Gastroesophageal sphincter (tissue), 4 donors: ENCODE data around the gene GOT1. TPM values are rescaled to one million over a fixed set of nuclear protein-coding genes. Genes with fewer than 3 reads are reported as not detected.

ENCODE experiments used
- ATAC-seq: fragments of 150-250 bp; one replicate; pipeline ENCODE4 v1.9.1; 2016; ENCODE audit warnings: mild to moderate bottlenecking, moderate library complexity
- H3K27ac ChIP-seq, 4 donors: fragments of 200-600 bp; sonication (generic) in 3 of 4; 1 replicate in 3 of 4; 2 replicates in 1 of 4; pipeline ENCODE4 v1.5.1; 2016 to 2019
- H3K27me3 ChIP-seq: fragments of 200-600 bp; sonication (generic); one replicate; pipeline ENCODE4 v1.5.1; 2019
- H3K36me3 ChIP-seq, 2 donors: fragments of 200-600 bp; sonication (generic); one replicate each; pipeline ENCODE4 v1.5.1; 2019; ENCODE audit warnings: control low read depth in 1 of 2
- H3K4me1 ChIP-seq, 3 donors: fragments of 200-600 bp; sonication (generic); 1 replicate in 2 of 3; 2 replicates in 1 of 3; pipeline ENCODE4 v1.5.1; 2016 to 2019; ENCODE audit warnings: control low read depth in 2 of 3
- H3K4me3 ChIP-seq, 2 donors: fragments of 200-600 bp; sonication (generic); one replicate each; pipeline ENCODE4 v1.5.1; 2019; ENCODE audit warnings: mild to moderate bottlenecking in 1 of 2, moderate library complexity in 1 of 2
- H3K9me3 ChIP-seq, 3 donors: fragments of 200-600 bp; sonication (generic); one replicate each; pipeline ENCODE4 v1.5.1; 2017 to 2019; ENCODE audit warnings: control low read depth in 2 of 3
- CTCF ChIP-seq, 4 experiments: fragments of 200-600 bp in 2 of 4; fragments of 450-650 bp in 2 of 4; sonication (generic) in 1 of 4; IDR thresholded peaks; one replicate each; pipeline ENCODE4 v1.5.1; 2017 to 2019; ENCODE audit warnings: antibody characterized with exemption in 4 of 4, mild to moderate bottlenecking in 2 of 4, moderate library complexity in 2 of 4
- EP300 ChIP-seq: sonication (generic); formaldehyde crosslinking; IDR thresholded peaks from one replicate; pipeline ENCODE4 v1.6.1; 2017; ENCODE audit warnings: antibody characterized with exemption, mild to moderate bottlenecking
- POLR2A ChIP-seq, 2 donors: fragments of 450-650 bp; IDR thresholded peaks; one replicate each; pipeline ENCODE4 v1.6.1; 2017; ENCODE audit warnings: antibody characterized with exemption in 2 of 2, mild to moderate bottlenecking in 2 of 2, moderate library complexity in 1 of 2
- POLR2AphosphoS5 ChIP-seq: sonication (generic); formaldehyde crosslinking; IDR thresholded peaks from one replicate; pipeline ENCODE4 v1.6.1; 2017; ENCODE audit warnings: antibody characterized with exemption
- WGBS, 2 donors: methylation state at CpG; one replicate each; pipeline ENCODE4 v1.1.5; 2018; ENCODE audit warnings: low coverage in 1 of 2; 5-methylcytosine and 5-hydroxymethylcytosine counted together
- total RNA-seq, 4 donors: library from RNA; depleted of rRNA; stranded (reverse); fragments of >200 nt; gene quantifications; one replicate each; pipeline ENCODE4 v1.1.0, GENCODE V29; 2016

The GOT1 gene
- total RNA-seq, 4 donors from 2014 or later, result 15.8 to 32.2 (median 23.2) TPM

GRCh38 chr10:99389729-99390480 is 40.5 kb downstream of the GOT1 start:
- no peak overlapping the region for H3K27ac ChIP-seq
- WGBS, 2 donors, result 81 to 90% methylated on average over 4 to 7 of the region's 9 CpGs

GRCh38 chr10:99387541-99387940 is 42.9 kb downstream of the GOT1 start:
- no peak overlapping the region for H3K27ac ChIP-seq
- no peaks in the 10 kb centered on the region for H3K27me3 ChIP-seq
- no CpG with 5 or more reads among the region's 11 CpGs for WGBS, 2 donors
- no peak overlapping the region for H3K4me3 ChIP-seq
- no peaks in the 10 kb centered on the region for H3K9me3 ChIP-seq
- peaks cover 0 to 20% (median 0%) of the 10 kb centered on the region in 3 donors for H3K4me1 ChIP-seq
- TF ChIP-seq POLR2AphosphoS5 (no peak), EP300 (no peak), CTCF (IDR thresholded peaks at IDR 0.05) (no peak), POLR2A (IDR thresholded peaks at IDR 0.05) (no peak)
- H3K36me3 ChIP-seq, result no peaks in the 10 kb centered on the region
- ATAC-seq, result no peak

More at GRCh38 chr10:99389729-99390480, 40.5 kb downstream of the GOT1 start:
- ATAC-seq, result no peak
- Histone ChIP-seq H3K4me3 (no peak overlapping the region), H3K4me1 (peaks cover 0 to 26% (median 0%) of the 10 kb centered on the region in 3 donors), H3K27me3 (no peaks in the 10 kb centered on the region), H3K9me3 (no peaks in the 10 kb centered on the region), H3K36me3 (no peaks in the 10 kb centered on the region)
- no peak for TF ChIP-seq CTCF (IDR thresholded peaks at IDR 0.05)
- TF ChIP-seq POLR2AphosphoS5, result no peak
- TF ChIP-seq POLR2A (IDR thresholded peaks at IDR 0.05), result no peak
- no peak for TF ChIP-seq EP300

- no peak for ATAC-seq
These were observed 43.4 kb downstream of the GOT1 start for GRCh38 chr10:99387071-99387470.

GRCh38 chr10:99382176-99382575 is 48.2 kb downstream of the GOT1 start:
- Histone ChIP-seq H3K4me3 (no peak overlapping the region), H3K27ac (no peak overlapping the region), H3K27me3 (no peaks in the 10 kb centered on the region), H3K9me3 (no peaks in the 10 kb centered on the region), H3K4me1 (no peaks in the 10 kb centered on the region), H3K36me3 (no peaks in the 10 kb centered on the region)
- WGBS, 2 donors, result 83 to 85% methylated on average over 1 of the region's 1 CpG
- TF ChIP-seq CTCF (IDR thresholded peaks at IDR 0.05) (no peak), EP300 (no peak), POLR2A (IDR thresholded peaks at IDR 0.05) (no peak), POLR2AphosphoS5 (no peak)
- ATAC-seq, result no peak

More at GRCh38 chr10:99387071-99387470, 43.4 kb downstream of the GOT1 start:
- 40% methylated on average over 1 of the region's 4 CpGs; no CpG with 5 or more reads in 1 of the 2 donors for WGBS, 2 donors
- peaks cover 0 to 15% (median 0%) of the 10 kb centered on the region in 3 donors for H3K4me1 ChIP-seq
- H3K36me3 ChIP-seq, result no peaks in the 10 kb centered on the region
- no peaks in the 10 kb centered on the region for H3K9me3 ChIP-seq
- no peak overlapping the region for H3K4me3 ChIP-seq
- H3K27me3 ChIP-seq, result no peaks in the 10 kb centered on the region
- TF ChIP-seq POLR2A (IDR thresholded peaks at IDR 0.05) (no peak), EP300 (no peak), CTCF (IDR thresholded peaks at IDR 0.05) (no peak), POLR2AphosphoS5 (no peak)
- H3K27ac ChIP-seq, result no peak overlapping the region

- no peaks in the 10 kb centered on the region for H3K27me3 ChIP-seq
These were observed 55.0 kb downstream of the GOT1 start for GRCh38 chr10:99375426-99375825.

More at GRCh38 chr10:99375426-99375825, 55.0 kb downstream of the GOT1 start:
- Histone ChIP-seq H3K27ac (no peak overlapping the region), H3K9me3 (no peaks in the 10 kb centered on the region), H3K4me1 (peaks cover 0 to 5% (median 0%) of the 10 kb centered on the region in 3 donors), H3K36me3 (no peaks in the 10 kb centered on the region), H3K4me3 (no peak overlapping the region)
- no peak for ATAC-seq
- TF ChIP-seq POLR2AphosphoS5 (no peak), POLR2A (IDR thresholded peaks at IDR 0.05) (no peak), CTCF (IDR thresholded peaks at IDR 0.05) (no peak), EP300 (no peak)
